D721Med (cell line): ENCODE measurements around the gene GALNT10.

Source experiments
- DNase-seq: peaks from one replicate; pipeline ENCODE4 v3.0.0; 2011; ENCODE audit warnings: low spot score; ENCODE audit not compliant: insufficient read length
- FAIRE-seq: peaks from 2 replicates; lab custom pipeline; 2011; peaks lifted over from hg19 to GRCh38; lab: Jason Lieb, UNC
- CTCF ChIP-seq: IDR thresholded peaks from 2 replicates; pipeline ENCODE4 v1.5.1; 2012; ENCODE audit warnings: mild to moderate bottlenecking, control low read depth; ENCODE audit not compliant: insufficient read depth; ENCODE audit errors: missing control alignments

Gene GALNT10

GRCh38 chr5:154369682-154370081 lies 179.1 kb downstream of the GALNT10 start:
- DNase-seq (no peak), FAIRE-seq (no peak)
- TF ChIP-seq CTCF, result no peak

GRCh38 chr5:154370119-154370518 lies 179.6 kb downstream of the GALNT10 start:
- DNase-seq, result no peak

GRCh38 chr5:154370813-154371212 lies 180.3 kb downstream of the GALNT10 start:
- FAIRE-seq, result no peak
- DNase-seq, result no peak
- TF ChIP-seq CTCF, result no peak

More at GRCh38 chr5:154370119-154370518, 179.6 kb downstream of the GALNT10 start:
- FAIRE-seq, result no peak
- TF ChIP-seq CTCF, result no peak

GRCh38 chr5:154371687-154372086 lies 181.2 kb downstream of the GALNT10 start:
- no peak for FAIRE-seq
- no peak for DNase-seq

GRCh38 chr5:154372661-154373060 lies 182.1 kb downstream of the GALNT10 start:
- no peak for FAIRE-seq
- no peak for DNase-seq
- no peak for TF ChIP-seq CTCF

More at GRCh38 chr5:154371687-154372086, 181.2 kb downstream of the GALNT10 start:
- TF ChIP-seq CTCF, result no peak

- no peak for FAIRE-seq
- TF ChIP-seq CTCF, result no peak
- no peak for DNase-seq
Measured at GRCh38 chr5:154373326-154373725, 182.8 kb downstream of the GALNT10 start.

GRCh38 chr5:154373729-154374179 lies 183.2 kb downstream of the GALNT10 start:
- DNase-seq (no peak), FAIRE-seq (no peak)
- no peak for TF ChIP-seq CTCF
